Activated CD4-positive, alpha-beta T cell treated with anti-CD3 and anti-CD28 coated beads for 36 hours (primary cell): ENCODE measurements around the gene PCDH1. TPM values are rescaled to one million over a fixed set of nuclear protein-coding genes. Genes with fewer than 3 reads are reported as not detected.
A peak's percentile ranks its signal among the peaks of the same experiment; 100 is the strongest.

ENCODE experiments used
- ATAC-seq: fragments of 200-7000 bp; cut with Tn5 transposase; one replicate; pipeline ENCODE4 v1.10.0; 2021; ENCODE audit warnings: mild to moderate bottlenecking, moderate library complexity
- CTCF ChIA-PET: fragments of 350-600 bp; sonication (Branson Sonifier 250); formaldehyde crosslinking; loops from one replicate; lab custom pipeline; 2021; ENCODE audit warnings: antibody characterized with exemption; lab: Charles Lee
- POLR2A ChIA-PET: fragments of 350-600 bp; sonication (Branson Sonifier 250); formaldehyde crosslinking; loops from one replicate; lab custom pipeline; 2021; ENCODE audit warnings: antibody characterized with exemption, inconsistent platforms; lab: Charles Lee
- DNase-seq: peaks from one replicate; pipeline ENCODE4 v3.0.0-alpha.2; 2020
- H3K27ac Mint-ChIP-seq: one replicate; pipeline ENCODE4 v1.8.0; 2021; ENCODE audit warnings: mixed read lengths
- H3K27me3 Mint-ChIP-seq: one replicate; pipeline ENCODE4 v1.8.0; 2021; ENCODE audit warnings: mixed read lengths
- H3K36me3 Mint-ChIP-seq: one replicate; pipeline ENCODE4 v1.8.0; 2021; ENCODE audit warnings: low read depth, mixed read lengths
- H3K4me1 Mint-ChIP-seq: one replicate; pipeline ENCODE4 v1.8.0; 2021; ENCODE audit warnings: mixed read lengths
- H3K4me3 Mint-ChIP-seq: one replicate; pipeline ENCODE4 v1.8.0; 2021; ENCODE audit warnings: mild to moderate bottlenecking, moderate library complexity, mixed read lengths
- H3K9me3 Mint-ChIP-seq: one replicate; pipeline ENCODE4 v1.8.0; 2021; ENCODE audit warnings: low read depth, mixed read lengths
- intact Hi-C, 2 experiments: fragments of 100-400 bp; cut with DNase I in 1 of 2; cut with micrococcal nuclease in 1 of 2; formaldehyde crosslinking; loops; one replicate each; pipeline versions ENCODE4 v1.14.2 to v1.15.1; 2022 to 2024; cut with DNase I, micrococcal nuclease
- total RNA-seq, 2 experiments: library from RNA; stranded (reverse); gene quantifications; one replicate each; pipeline ENCODE4 v1.2.3, GENCODE V29; 2021

PCDH1 gene
- total RNA-seq, 2 experiments from 2014 or later: not detected

DNA sequence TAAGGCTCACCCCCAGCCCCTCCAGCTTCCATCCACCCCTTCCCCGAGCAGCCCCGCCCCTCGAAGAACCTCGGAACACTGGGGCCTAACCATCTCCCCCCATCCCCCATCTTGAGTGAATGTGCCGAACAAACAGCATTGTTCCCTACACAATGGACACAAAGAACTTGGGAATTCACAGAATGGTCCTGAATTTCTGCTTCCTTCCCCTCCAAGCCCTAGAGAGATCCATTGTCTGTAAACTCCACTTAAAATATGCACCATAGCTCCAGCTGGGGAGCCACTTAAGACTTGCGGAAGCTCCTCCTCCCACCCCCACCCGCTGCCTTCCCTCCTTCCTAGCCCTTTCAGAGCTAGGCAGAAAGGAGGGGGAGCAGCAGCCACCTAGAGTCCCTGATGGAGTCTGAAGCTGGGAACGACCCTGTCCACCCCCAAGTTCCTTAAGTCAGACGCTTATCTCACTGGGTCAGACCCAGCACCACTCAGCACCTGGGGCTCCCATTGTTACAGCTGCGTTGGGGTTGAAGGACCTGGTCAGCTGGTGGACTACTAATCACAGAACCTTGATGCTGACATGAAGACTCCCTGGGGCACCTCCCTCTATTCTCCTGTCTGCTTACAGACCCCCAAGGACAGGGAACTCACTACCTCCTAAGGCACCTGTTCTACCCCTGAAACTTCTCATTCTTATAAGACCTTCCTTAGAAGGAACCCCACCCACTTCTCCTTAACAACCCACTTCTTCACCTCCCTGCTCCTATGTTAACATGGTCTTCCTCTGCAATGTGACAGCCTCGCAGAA is 61.4 kb downstream of the PCDH1 start:
- DNase-seq (no peak), ATAC-seq (no peak)
- intact Hi-C loops: no loop called here
- Mint-ChIP-seq H3K27ac (no peak overlapping the region), H3K36me3 (no peaks in the 10 kb centered on the region), H3K4me1 (no peaks in the 10 kb centered on the region), H3K9me3 (no peaks in the 10 kb centered on the region), H3K27me3 (peaks cover 12% of the 10 kb centered on the region), H3K4me3 (no peak overlapping the region)
- ChIA-PET CTCF (interaction anchor here (0.7 to 3.4 kb wide), 3 partner anchors 31 to 152 kb away, joined by 3 to 19 read pairs (median 4); no protein-coding TSS in a partner anchor), POLR2A (no interaction called here)

DNA sequence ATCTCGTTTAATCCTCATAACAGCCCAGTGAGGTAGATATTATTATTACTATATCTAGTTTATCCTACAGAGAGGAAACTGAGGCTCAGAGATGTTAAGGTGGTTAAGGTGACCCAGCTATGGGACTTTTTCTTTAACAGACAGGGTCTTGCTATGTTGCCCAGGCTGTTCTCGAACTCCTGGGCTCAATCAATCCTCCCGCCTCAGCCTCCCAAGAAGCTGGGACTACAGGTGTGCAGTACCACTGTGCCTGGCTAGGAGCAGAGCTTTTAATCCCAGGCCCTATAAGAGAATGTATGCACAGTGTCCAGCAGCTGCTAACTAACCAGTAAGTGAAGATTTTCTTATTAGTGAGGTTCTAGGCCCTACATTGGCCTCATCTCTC is 62.4 kb downstream of the PCDH1 start:
- Mint-ChIP-seq H3K4me3 (no peak overlapping the region), H3K4me1 (no peaks in the 10 kb centered on the region), H3K9me3 (no peaks in the 10 kb centered on the region), H3K27me3 (peaks cover 19% of the 10 kb centered on the region), H3K36me3 (no peaks in the 10 kb centered on the region), H3K27ac (no peak overlapping the region)
- POLR2A ChIA-PET: no interaction called here
- DNase-seq (no peak), ATAC-seq (no peak)
- CTCF ChIA-PET: interaction anchor here (0.7 to 4.0 kb wide), 7 partner anchors 9 to 153 kb away, joined by 3 to 24 read pairs (median 4); partner anchors contain the start of gene PCDH1
- intact Hi-C loops: loop anchor here in 1 of 2 experiments (2.0 kb wide), 1 partner anchor 113 kb away; no protein-coding TSS in a partner anchor

DNA sequence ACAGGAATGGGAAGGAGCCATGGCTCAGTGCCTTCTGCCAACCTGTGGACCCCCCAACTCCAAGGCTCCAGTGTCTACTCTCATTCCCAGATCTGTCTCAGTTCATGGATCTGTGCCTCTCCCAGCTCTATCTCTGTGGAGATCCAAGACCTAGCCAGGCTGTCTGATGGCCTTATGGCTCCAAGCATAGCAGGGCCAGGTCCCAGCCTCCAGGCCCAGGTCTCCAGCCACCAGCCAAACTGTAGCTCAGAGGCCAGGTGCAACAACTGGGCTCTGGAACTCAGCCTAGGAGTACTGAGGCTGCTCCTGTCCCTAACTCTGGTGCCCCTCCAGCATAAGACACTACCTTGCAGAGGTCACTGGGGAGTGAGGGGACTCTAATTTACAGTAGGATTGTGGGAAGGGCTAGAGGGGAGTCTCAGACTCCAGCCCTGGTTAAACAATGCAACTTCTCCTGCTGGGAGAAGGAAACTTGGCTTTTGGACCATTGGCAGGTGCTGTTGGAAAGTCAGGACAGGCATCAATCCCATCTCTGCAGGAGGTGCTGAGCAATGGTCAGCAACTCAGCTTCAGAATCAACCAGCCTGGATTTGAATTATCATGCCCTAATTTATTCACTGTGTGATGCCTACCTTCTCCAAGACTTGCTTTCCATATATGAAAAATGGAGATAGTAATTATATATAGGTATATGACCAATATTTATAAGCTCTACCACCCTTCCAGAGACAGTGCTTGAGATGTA is 63.0 kb downstream of the PCDH1 start:
- no peak for DNase-seq
- no peaks in the 10 kb centered on the region for H3K9me3 Mint-ChIP-seq
- no peak for ATAC-seq
- POLR2A ChIA-PET: interaction anchor here (0.5 kb wide), 1 partner anchor 182 kb away, joined by 3 read pairs; no protein-coding TSS in a partner anchor
- CTCF ChIA-PET: interaction anchor here (0.7 to 4.0 kb wide), 9 partner anchors 9 to 152 kb away, joined by 3 to 24 read pairs (median 5); partner anchors contain the start of gene PCDH1
- H3K27me3 Mint-ChIP-seq: peaks cover 22% of the 10 kb centered on the region
- no peak overlapping the region for H3K27ac Mint-ChIP-seq
- H3K4me3 Mint-ChIP-seq: no peak overlapping the region
- H3K4me1 Mint-ChIP-seq: no peaks in the 10 kb centered on the region
- no peaks in the 10 kb centered on the region for H3K36me3 Mint-ChIP-seq
- intact Hi-C loops: loop anchor here in 1 of 2 experiments (2.0 kb wide), 1 partner anchor 112 kb away; no protein-coding TSS in a partner anchor

DNA sequence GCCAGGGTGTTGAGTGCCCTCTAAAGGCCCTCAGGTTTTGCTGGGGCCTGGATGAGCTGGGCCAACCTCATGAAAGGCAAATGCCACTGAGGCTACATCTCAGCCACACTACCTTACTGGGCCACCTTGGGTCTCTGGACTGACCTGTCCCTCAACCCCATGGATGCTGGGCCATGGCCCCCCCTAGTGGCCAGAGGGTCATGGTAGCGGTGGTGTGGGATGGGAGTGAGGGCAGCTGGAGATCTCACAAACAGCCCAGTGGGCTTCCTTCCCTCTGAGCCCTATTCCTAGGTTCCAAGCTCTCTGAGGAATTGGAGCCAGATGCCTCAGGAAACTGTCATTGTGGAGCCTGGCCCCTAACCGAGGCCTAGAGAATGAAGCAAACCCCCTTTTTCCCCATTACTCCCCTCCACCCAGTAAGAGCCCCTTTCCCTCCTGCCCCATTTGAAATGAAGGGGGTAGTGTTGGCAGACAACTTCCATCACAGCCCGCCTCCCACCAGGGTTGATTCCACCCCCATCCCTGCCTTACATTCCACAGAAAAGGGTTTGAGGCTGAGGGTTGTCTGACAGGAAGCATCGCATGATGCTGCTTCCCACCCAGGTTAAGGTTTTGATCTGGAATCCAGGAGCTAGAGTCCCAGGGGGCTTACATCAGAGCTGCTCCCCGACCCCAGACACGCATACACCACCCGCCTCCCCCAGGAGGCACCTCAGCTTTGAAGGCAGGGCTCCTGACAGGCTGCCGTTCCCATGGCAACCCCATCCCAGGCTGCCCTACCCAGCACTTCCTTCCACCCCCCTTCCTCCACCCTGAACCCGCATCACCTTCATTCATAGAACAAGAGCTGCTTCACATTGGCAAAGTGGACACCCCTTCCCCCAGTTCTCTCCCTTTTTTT is 63.9 kb downstream of the PCDH1 start:
- Mint-ChIP-seq H3K27me3 (peaks cover 22% of the 10 kb centered on the region), H3K4me3 (no peak overlapping the region), H3K9me3 (no peaks in the 10 kb centered on the region), H3K4me1 (no peaks in the 10 kb centered on the region), H3K36me3 (no peaks in the 10 kb centered on the region), H3K27ac (no peak overlapping the region)
- POLR2A ChIA-PET: interaction anchor here (0.5 kb wide), 1 partner anchor 181 kb away, joined by 3 read pairs; no protein-coding TSS in a partner anchor
- CTCF ChIA-PET: interaction anchor here (0.7 to 4.0 kb wide), 13 partner anchors 10 to 151 kb away, joined by 3 to 24 read pairs (median 5); partner anchors contain the start of genes PCDH1 and PCDH12
- intact Hi-C loops: loop anchor here in 1 of 2 experiments (1.0 to 2.0 kb wide), 4 partner anchors 65 to 149 kb away; no protein-coding TSS in a partner anchor
- ATAC-seq (peak; percentile 78), DNase-seq (peak; percentile 73)

DNA sequence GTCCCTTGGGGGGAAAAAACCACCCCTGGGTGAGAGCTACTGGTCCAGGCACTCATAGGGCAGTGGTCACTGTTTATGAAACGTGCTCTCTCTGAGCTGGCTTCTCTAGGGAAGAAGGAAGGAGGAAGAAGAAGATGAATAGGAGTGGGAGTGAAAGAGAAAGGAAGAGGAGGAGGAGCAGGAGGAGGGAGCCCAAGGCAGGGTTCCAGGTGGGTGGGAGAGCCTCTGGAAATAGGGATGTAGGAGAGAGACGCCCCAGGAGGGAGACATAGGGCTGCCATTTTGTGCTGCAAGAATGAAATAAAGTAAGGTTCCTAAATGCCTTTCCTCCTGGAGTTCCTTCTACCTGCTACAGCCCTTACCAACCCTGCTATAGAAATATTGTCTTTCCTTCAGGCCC is 65.7 kb downstream of the PCDH1 start:
- ChIA-PET CTCF (interaction anchor here (0.9 to 4.0 kb wide), 4 partner anchors 12 to 110 kb away, joined by 3 to 24 read pairs (median 6); no protein-coding TSS in a partner anchor), POLR2A (no interaction called here)
- Mint-ChIP-seq H3K9me3 (no peaks in the 10 kb centered on the region), H3K27me3 (peaks cover 35% of the 10 kb centered on the region), H3K4me1 (no peaks in the 10 kb centered on the region), H3K36me3 (no peaks in the 10 kb centered on the region), H3K4me3 (no peak overlapping the region), H3K27ac (no peak overlapping the region)
- intact Hi-C loops: no loop called here
- DNase-seq: no peak
- no peak for ATAC-seq

DNA sequence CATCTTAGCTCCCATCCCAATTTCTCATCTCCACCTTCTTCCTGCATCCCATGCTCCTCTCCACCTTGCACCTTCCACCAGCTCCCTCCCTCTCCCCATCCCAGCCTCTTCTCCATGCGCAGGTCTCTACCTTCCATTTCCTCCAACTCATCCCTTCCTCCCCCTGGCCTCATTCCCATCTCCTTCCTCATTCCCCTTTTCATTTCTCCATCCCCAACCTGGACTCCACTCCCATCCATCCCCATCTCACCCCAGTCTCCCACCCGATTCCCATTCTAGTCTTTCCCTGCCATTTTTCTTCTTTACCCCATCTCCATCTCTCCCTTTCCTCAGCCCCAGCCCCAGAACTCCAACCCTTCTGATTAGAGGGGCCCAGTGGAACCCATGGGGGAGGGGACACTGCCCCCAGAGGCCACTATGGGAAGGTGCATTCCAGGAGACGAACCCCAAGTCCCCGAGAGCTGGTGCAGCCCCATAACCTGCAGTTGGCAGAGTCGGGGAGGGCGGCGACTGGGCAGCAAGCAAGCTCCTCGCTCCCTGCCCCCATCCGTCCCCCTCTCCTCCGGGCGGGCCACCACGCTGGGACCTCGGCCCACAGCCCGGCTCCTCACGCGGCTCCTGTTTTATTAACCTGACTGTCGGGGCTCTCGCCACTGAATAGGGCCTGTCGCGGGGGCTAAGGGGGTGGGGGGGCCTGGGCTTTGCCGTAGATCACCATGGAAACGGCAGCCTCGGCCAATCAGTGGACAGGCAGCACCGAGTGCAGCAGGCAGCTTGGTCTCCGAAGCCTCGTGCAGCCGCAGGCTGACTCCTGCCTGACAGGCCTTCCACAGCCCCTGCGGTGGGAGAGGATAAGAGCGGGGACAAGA is 66.7 kb downstream of the PCDH1 start:
- Mint-ChIP-seq H3K27me3 (peaks cover 41% of the 10 kb centered on the region), H3K4me1 (no peaks in the 10 kb centered on the region), H3K9me3 (no peaks in the 10 kb centered on the region), H3K27ac (no peak overlapping the region), H3K36me3 (no peaks in the 10 kb centered on the region), H3K4me3 (no peak overlapping the region)
- intact Hi-C loops: loop anchor here in 1 of 2 experiments (2.0 kb wide), 2 partner anchors 67 to 109 kb away; partner anchors contain the start of gene PCDH1
- peak; percentile 52 for DNase-seq
- ChIA-PET POLR2A (interaction anchor here (0.6 to 0.7 kb wide), 2 partner anchors 91 to 95 kb away, joined by 3 to 5 read pairs; no protein-coding TSS in a partner anchor), CTCF (interaction anchor here (0.6 to 1.5 kb wide), 7 partner anchors 15 to 1252 kb away, joined by 3 to 8 read pairs (median 3); no protein-coding TSS in a partner anchor)
- peak; percentile 83 for ATAC-seq

DNA sequence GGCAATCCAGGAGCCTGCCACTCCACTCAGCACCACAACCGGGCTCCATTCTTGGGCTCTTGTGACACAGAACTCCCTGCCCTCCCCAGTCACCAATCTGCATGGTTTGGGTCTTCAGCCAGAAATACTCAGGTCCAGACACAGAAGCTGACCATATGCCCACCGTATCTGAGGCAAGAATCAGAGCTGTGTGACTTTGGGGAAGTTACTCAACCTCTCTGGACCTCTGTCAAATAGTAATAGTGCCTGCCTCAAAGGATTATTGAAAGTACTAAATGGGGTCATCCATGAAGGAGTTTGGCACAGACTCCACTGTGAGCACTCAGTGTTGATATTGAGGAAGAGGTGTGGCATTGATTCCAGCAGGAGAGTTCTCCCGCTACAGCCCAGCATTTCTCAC is 67.5 kb downstream of the PCDH1 start:
- no peaks in the 10 kb centered on the region for H3K36me3 Mint-ChIP-seq
- peaks cover 41% of the 10 kb centered on the region for H3K27me3 Mint-ChIP-seq
- no peak overlapping the region for H3K4me3 Mint-ChIP-seq
- no peaks in the 10 kb centered on the region for H3K4me1 Mint-ChIP-seq
- H3K9me3 Mint-ChIP-seq: no peaks in the 10 kb centered on the region
- H3K27ac Mint-ChIP-seq: no peak overlapping the region
- intact Hi-C loops: loop anchor here in 1 of 2 experiments (2.0 kb wide), 2 partner anchors 68 to 108 kb away; partner anchors contain the start of gene PCDH1
- ATAC-seq (no peak), DNase-seq (no peak)
- ChIA-PET CTCF (interaction anchor here (1.2 kb wide), 1 partner anchor 14 kb away, joined by 3 read pairs; no protein-coding TSS in a partner anchor), POLR2A (interaction anchor here (0.7 kb wide), 1 partner anchor 92 kb away, joined by 5 read pairs; no protein-coding TSS in a partner anchor)

DNA sequence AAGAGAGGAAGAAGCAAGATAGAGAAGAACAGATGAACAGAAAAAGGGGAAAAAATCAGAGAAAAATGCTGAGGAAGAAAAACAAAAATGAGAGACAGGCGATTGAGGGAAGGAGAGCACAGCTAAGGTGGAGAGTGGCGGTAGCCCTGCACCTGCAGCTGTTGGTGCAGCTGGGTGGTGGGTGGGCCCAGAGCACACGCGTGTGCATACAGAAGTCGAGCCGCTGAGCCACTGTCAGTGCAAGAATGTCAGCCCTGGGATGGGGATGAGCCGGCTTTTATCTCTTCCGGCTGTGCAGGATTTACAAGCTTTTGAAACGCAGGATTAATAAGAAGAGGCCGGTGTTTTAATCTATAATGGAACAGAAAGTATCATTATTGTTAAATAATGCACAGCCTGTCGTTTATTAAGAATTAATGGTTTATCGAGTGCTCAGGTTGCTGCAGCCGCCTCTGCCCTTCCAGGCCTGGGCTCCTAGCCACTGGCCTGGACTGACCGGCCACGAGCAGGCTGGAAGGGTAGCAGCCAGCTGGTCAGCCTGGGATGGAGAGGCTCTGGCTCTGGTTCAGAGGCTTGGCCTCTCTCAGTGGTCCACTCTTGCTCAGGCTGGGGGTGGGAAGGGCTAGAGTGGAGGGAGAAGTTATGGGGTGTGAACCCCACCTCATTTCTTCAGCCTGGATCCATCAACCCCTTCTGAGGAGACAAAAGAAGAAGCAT is 68.7 kb downstream of the PCDH1 start:
- CTCF ChIA-PET: interaction anchor here (1.2 to 4.1 kb wide), 4 partner anchors 8 to 117 kb away, joined by 3 to 20 read pairs (median 6); no protein-coding TSS in a partner anchor
- intact Hi-C loops: loop anchor here in 1 of 2 experiments (2.0 kb wide), 2 partner anchors 69 to 107 kb away; partner anchors contain the start of gene PCDH1
- DNase-seq: no peak
- POLR2A ChIA-PET: no interaction called here
- H3K27ac Mint-ChIP-seq: no peak overlapping the region
- H3K36me3 Mint-ChIP-seq: no peaks in the 10 kb centered on the region
- H3K4me1 Mint-ChIP-seq: no peaks in the 10 kb centered on the region
- ATAC-seq: no peak
- no peak overlapping the region for H3K4me3 Mint-ChIP-seq
- H3K9me3 Mint-ChIP-seq: no peaks in the 10 kb centered on the region
- H3K27me3 Mint-ChIP-seq: peaks cover 45% of the 10 kb centered on the region

DNA sequence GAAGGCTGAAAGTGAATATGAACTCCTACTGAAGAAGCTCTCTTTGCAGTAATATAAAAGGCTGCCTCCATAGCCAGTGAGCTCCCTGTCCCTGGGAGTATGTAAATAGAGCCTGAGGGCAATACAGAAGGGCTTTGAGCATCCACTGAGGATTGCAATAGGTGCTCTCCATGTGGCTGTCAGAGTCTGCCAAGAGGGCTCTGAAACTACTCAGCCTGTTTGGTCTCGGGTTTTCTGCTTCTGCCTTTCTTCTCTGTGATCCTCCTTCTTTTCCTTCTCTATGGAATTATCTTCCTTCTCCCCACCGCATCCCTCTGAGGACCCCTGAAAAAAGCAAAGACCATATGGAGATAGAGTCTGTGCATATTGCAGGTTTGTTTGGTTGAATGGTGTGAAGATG is 69.4 kb downstream of the PCDH1 start:
- peaks cover 50% of the 10 kb centered on the region for H3K27me3 Mint-ChIP-seq

More for the DNA sequence above, 69.4 kb downstream of the PCDH1 start:
- Mint-ChIP-seq H3K4me3 (no peak overlapping the region), H3K4me1 (no peaks in the 10 kb centered on the region), H3K36me3 (no peaks in the 10 kb centered on the region), H3K27ac (no peak overlapping the region), H3K9me3 (no peaks in the 10 kb centered on the region)
- DNase-seq (no peak), ATAC-seq (no peak)
- intact Hi-C loops: no loop called here
- ChIA-PET POLR2A (no interaction called here), CTCF (interaction anchor here (1.2 to 4.1 kb wide), 6 partner anchors 9 to 152 kb away, joined by 3 to 20 read pairs (median 4); no protein-coding TSS in a partner anchor)
